ENCODE data around the gene UNC13B.
A peak's percentile ranks its signal among the peaks of the same experiment; 100 is the strongest.

Gene UNC13B

GRCh38 chr9:35229066-35229778, 67.4 kb downstream of the UNC13B start:
- H3K4ac ChIP-seq (ENCODE audit: low read depth, low read length), result no peak overlapping the region
- no peak overlapping the region for H3K27ac ChIP-seq (ENCODE audit: low read depth, low read length)
- DNase-seq, result no peak
- H3K79me1 ChIP-seq (ENCODE audit: low read length), result peaks cover 3% of the 10 kb centered on the region
- no peak overlapping the region for H3K23ac ChIP-seq (ENCODE audit: low read length)
- H2BK15ac ChIP-seq (replicated peaks; ENCODE audit: low read depth), result no peak overlapping the region
- no peak overlapping the region for H2AK5ac ChIP-seq (ENCODE audit: low read length)
- H3K27me3 ChIP-seq (ENCODE audit: insufficient read depth, low read length, poor library complexity), result no peaks in the 10 kb centered on the region
- no CpG with 5 or more reads among the region's 1 CpG for WGBS (ENCODE audit: extremely low coverage, insufficient coverage, low lambda C conversion rate)
- H4K8ac ChIP-seq (ENCODE audit: low read depth, low read length), result no peak overlapping the region
- no peaks in the 10 kb centered on the region for H3K79me2 ChIP-seq (ENCODE audit: control insufficient read depth, insufficient read depth, low read length)
- H3K4me1 ChIP-seq (ENCODE audit: control insufficient read depth, low read depth, low read length), result no peaks in the 10 kb centered on the region
- no peak overlapping the region for H3K9ac ChIP-seq (ENCODE audit: low read length)
- H4K5ac ChIP-seq (ENCODE audit: low read length), result no peak overlapping the region
- H3K56ac ChIP-seq (ENCODE audit: low read length), result no peak overlapping the region
- H2BK120ac ChIP-seq (ENCODE audit: low read depth, low read length), result no peak overlapping the region
- H3K4me3 ChIP-seq (ENCODE audit: low read length), result no peak overlapping the region
- no peaks in the 10 kb centered on the region for H3K36me3 ChIP-seq (ENCODE audit: control insufficient read depth, insufficient read depth, low read length)
- H3K4me2 ChIP-seq (ENCODE audit: low read length), result no peak overlapping the region
- H2BK5ac ChIP-seq (ENCODE audit: low read length), result no peak overlapping the region
- H3K18ac ChIP-seq (ENCODE audit: low read length), result no peak overlapping the region

GRCh38 chr9:35229779-35230143, 68.0 kb downstream of the UNC13B start:
- H3K18ac ChIP-seq (ENCODE audit: low read length), result no peak overlapping the region
- H3K4me3 ChIP-seq (ENCODE audit: low read length), result no peak overlapping the region
- H3K79me2 ChIP-seq (ENCODE audit: control insufficient read depth, insufficient read depth, low read length), result no peaks in the 10 kb centered on the region
- H3K56ac ChIP-seq (ENCODE audit: low read length), result no peak overlapping the region
- no peaks in the 10 kb centered on the region for H3K27me3 ChIP-seq (ENCODE audit: insufficient read depth, low read length, poor library complexity)
- H4K8ac ChIP-seq (ENCODE audit: low read depth, low read length), result no peak overlapping the region
- H4K5ac ChIP-seq (ENCODE audit: low read length), result no peak overlapping the region
- DNase-seq, result no peak
- H3K4ac ChIP-seq (ENCODE audit: low read depth, low read length), result no peak overlapping the region
- no peaks in the 10 kb centered on the region for H3K4me1 ChIP-seq (ENCODE audit: control insufficient read depth, low read depth, low read length)
- H3K79me1 ChIP-seq (ENCODE audit: low read length), result peaks cover 3% of the 10 kb centered on the region
- no peak overlapping the region for H3K9ac ChIP-seq (ENCODE audit: low read length)
- no peak overlapping the region for H3K27ac ChIP-seq (ENCODE audit: low read depth, low read length)
- H2AK5ac ChIP-seq (ENCODE audit: low read length), result no peak overlapping the region
- H2BK5ac ChIP-seq (ENCODE audit: low read length), result no peak overlapping the region
- H3K4me2 ChIP-seq (ENCODE audit: low read length), result no peak overlapping the region
- H2BK120ac ChIP-seq (ENCODE audit: low read depth, low read length), result no peak overlapping the region
- no peaks in the 10 kb centered on the region for H3K36me3 ChIP-seq (ENCODE audit: control insufficient read depth, insufficient read depth, low read length)
- H2BK15ac ChIP-seq (replicated peaks; ENCODE audit: low read depth), result no peak overlapping the region
- no CpG with 5 or more reads among the region's 1 CpG for WGBS (ENCODE audit: extremely low coverage, insufficient coverage, low lambda C conversion rate)
- H3K23ac ChIP-seq (ENCODE audit: low read length), result no peak overlapping the region

GRCh38 chr9:35232867-35233544, 71.2 kb downstream of the UNC13B start:
- no peaks in the 10 kb centered on the region for H3K4me1 ChIP-seq (ENCODE audit: control insufficient read depth, low read depth, low read length)
- no peak overlapping the region for H2BK15ac ChIP-seq (replicated peaks; ENCODE audit: low read depth)
- no peaks in the 10 kb centered on the region for H3K36me3 ChIP-seq (ENCODE audit: control insufficient read depth, insufficient read depth, low read length)
- no peak overlapping the region for H2BK120ac ChIP-seq (ENCODE audit: low read depth, low read length)
- H2BK5ac ChIP-seq (ENCODE audit: low read length), result no peak overlapping the region
- H3K9ac ChIP-seq (ENCODE audit: low read length), result no peak overlapping the region
- no peak overlapping the region for H2AK5ac ChIP-seq (ENCODE audit: low read length)
- H3K79me2 ChIP-seq (ENCODE audit: control insufficient read depth, insufficient read depth, low read length), result no peaks in the 10 kb centered on the region
- no peak overlapping the region for H3K27ac ChIP-seq (ENCODE audit: low read depth, low read length)
- no peak overlapping the region for H3K18ac ChIP-seq (ENCODE audit: low read length)
- no peak overlapping the region for H4K5ac ChIP-seq (ENCODE audit: low read length)
- no peak overlapping the region for H3K56ac ChIP-seq (ENCODE audit: low read length)
- no peaks in the 10 kb centered on the region for H3K27me3 ChIP-seq (ENCODE audit: insufficient read depth, low read length, poor library complexity)
- H4K8ac ChIP-seq (ENCODE audit: low read depth, low read length), result no peak overlapping the region
- H3K23ac ChIP-seq (ENCODE audit: low read length), result no peak overlapping the region
- H3K4me2 ChIP-seq (ENCODE audit: low read length), result no peak overlapping the region
- no peaks in the 10 kb centered on the region for H3K79me1 ChIP-seq (ENCODE audit: low read length)
- no peak for DNase-seq
- no peak overlapping the region for H3K4ac ChIP-seq (ENCODE audit: low read depth, low read length)
- no CpG with 5 or more reads among the region's 3 CpGs for WGBS (ENCODE audit: extremely low coverage, insufficient coverage, low lambda C conversion rate)
- no peak overlapping the region for H3K4me3 ChIP-seq (ENCODE audit: low read length)

GRCh38 chr9:35236692-35237091, 74.9 kb downstream of the UNC13B start:
- Histone ChIP-seq H3K4me2 (ENCODE audit: low read length) (no peak overlapping the region), H3K56ac (ENCODE audit: low read length) (no peak overlapping the region), H3K9ac (ENCODE audit: low read length) (no peak overlapping the region), H2AK5ac (ENCODE audit: low read length) (no peak overlapping the region), H3K4ac (ENCODE audit: low read depth, low read length) (no peak overlapping the region), H3K18ac (ENCODE audit: low read length) (no peak overlapping the region), H3K23ac (ENCODE audit: low read length) (no peak overlapping the region), H3K79me2 (ENCODE audit: control insufficient read depth, insufficient read depth, low read length) (no peaks in the 10 kb centered on the region), H3K4me1 (ENCODE audit: control insufficient read depth, low read depth, low read length) (no peaks in the 10 kb centered on the region), H3K4me3 (ENCODE audit: low read length) (no peak overlapping the region), H2BK15ac (replicated peaks; ENCODE audit: low read depth) (no peak overlapping the region), H4K8ac (ENCODE audit: low read depth, low read length) (no peak overlapping the region), H2BK120ac (ENCODE audit: low read depth, low read length) (no peak overlapping the region), H3K27me3 (ENCODE audit: insufficient read depth, low read length, poor library complexity) (no peaks in the 10 kb centered on the region), H3K79me1 (ENCODE audit: low read length) (no peaks in the 10 kb centered on the region), H3K27ac (ENCODE audit: low read depth, low read length) (no peak overlapping the region), H4K5ac (ENCODE audit: low read length) (no peak overlapping the region), H2BK5ac (ENCODE audit: low read length) (no peak overlapping the region), H3K36me3 (ENCODE audit: control insufficient read depth, insufficient read depth, low read length) (no peaks in the 10 kb centered on the region)
- WGBS (ENCODE audit: extremely low coverage, insufficient coverage, low lambda C conversion rate), result no CpG with 5 or more reads among the region's 1 CpG
- DNase-seq, result peak; percentile 22

GRCh38 chr9:35237311-35237710, 75.5 kb downstream of the UNC13B start:
- no peak overlapping the region for H3K4me2 ChIP-seq (ENCODE audit: low read length)
- no peak overlapping the region for H3K9ac ChIP-seq (ENCODE audit: low read length)
- H3K27ac ChIP-seq (ENCODE audit: low read depth, low read length), result no peak overlapping the region
- H3K18ac ChIP-seq (ENCODE audit: low read length), result no peak overlapping the region
- H3K4me1 ChIP-seq (ENCODE audit: control insufficient read depth, low read depth, low read length), result no peaks in the 10 kb centered on the region
- no peak overlapping the region for H4K8ac ChIP-seq (ENCODE audit: low read depth, low read length)
- H2BK15ac ChIP-seq (replicated peaks; ENCODE audit: low read depth), result no peak overlapping the region
- no peak overlapping the region for H2BK5ac ChIP-seq (ENCODE audit: low read length)
- H3K36me3 ChIP-seq (ENCODE audit: control insufficient read depth, insufficient read depth, low read length), result no peaks in the 10 kb centered on the region
- H3K4me3 ChIP-seq (ENCODE audit: low read length), result no peak overlapping the region
- H3K4ac ChIP-seq (ENCODE audit: low read depth, low read length), result no peak overlapping the region
- no CpG with 5 or more reads among the region's 1 CpG for WGBS (ENCODE audit: extremely low coverage, insufficient coverage, low lambda C conversion rate)
- no peak overlapping the region for H3K56ac ChIP-seq (ENCODE audit: low read length)
- H2BK120ac ChIP-seq (ENCODE audit: low read depth, low read length), result no peak overlapping the region
- DNase-seq, result peak; percentile 20
- no peaks in the 10 kb centered on the region for H3K79me2 ChIP-seq (ENCODE audit: control insufficient read depth, insufficient read depth, low read length)
- H3K27me3 ChIP-seq (ENCODE audit: insufficient read depth, low read length, poor library complexity), result no peaks in the 10 kb centered on the region
- H2AK5ac ChIP-seq (ENCODE audit: low read length), result no peak overlapping the region
- no peak overlapping the region for H4K5ac ChIP-seq (ENCODE audit: low read length)
- no peak overlapping the region for H3K23ac ChIP-seq (ENCODE audit: low read length)
- H3K79me1 ChIP-seq (ENCODE audit: low read length), result no peaks in the 10 kb centered on the region

Measured in mesendoderm (in vitro differentiated cells).